HEK293 (cell line): ENCODE measurements around the gene SHC3.
A peak's percentile ranks its signal among the peaks of the same experiment; 100 is the strongest.

Experiments used
- CTCF ChIA-PET: fragments of 350-600 bp; formaldehyde crosslinking; extraction: SDS; loops from one replicate; lab custom pipeline; 2021; ENCODE audit warnings: antibody characterized with exemption; lab: Yijun Ruan, JAX
- POLR2A ChIA-PET: fragments of 300-600 bp; formaldehyde crosslinking; extraction: SDS; loops from one replicate; lab custom pipeline; 2020; ENCODE audit warnings: antibody characterized with exemption, inconsistent platforms; lab: Yijun Ruan, JAX
- H3K27ac ChIP-seq: fragments of 200-500 bp; sonication (Bioruptor generic); 2 replicates; pipeline ENCODE4 v1.5.1; 2014; ENCODE audit warnings: low read depth, low read length, control low read depth, inconsistent platforms; ENCODE audit errors: extremely low read depth
- H3K36me3 ChIP-seq, 2 experiments: fragments of 200-500 bp in 1 of 2; sonication (Bioruptor generic) in 1 of 2; 1 replicate in 1 of 2; 2 replicates in 1 of 2; pipeline ENCODE4 v1.5.1; 2014 to 2017; ENCODE audit warnings: inconsistent platforms in 2 of 2, low read length in 2 of 2; ENCODE audit not compliant: control insufficient read depth in 2 of 2, insufficient read depth in 1 of 2
- H3K4me1 ChIP-seq: fragments of 200-500 bp; sonication (Bioruptor generic); 2 replicates; pipeline ENCODE4 v1.5.1; 2014; ENCODE audit warnings: mild to moderate bottlenecking, low read length, inconsistent platforms; ENCODE audit not compliant: control insufficient read depth, insufficient read depth
- H3K4me3 ChIP-seq: 2 replicates; pipeline ENCODE4 v1.5.1; 2011; ENCODE audit warnings: low read depth, mild to moderate bottlenecking, control low read depth, low read length, moderate library complexity
- H3K9me3 ChIP-seq: fragments of 200-500 bp; sonication (Bioruptor generic); 2 replicates; pipeline ENCODE4 v1.5.1; 2014; ENCODE audit warnings: low read depth, low read length, inconsistent platforms; ENCODE audit not compliant: control insufficient read depth, insufficient read depth
- CTCF ChIP-seq: fragments of 450-650 bp; formaldehyde crosslinking; IDR thresholded peaks from 2 replicates; pipeline ENCODE4 v1.5.1; 2016; ENCODE audit warnings: missing biosample characterization, missing genetic modification characterization
- GLIS1 ChIP-seq: fragments of 450-650 bp; formaldehyde crosslinking; IDR thresholded peaks from 2 replicates; pipeline ENCODE4 v1.5.1; 2016; ENCODE audit warnings: missing biosample characterization, missing genetic modification characterization
- MZF1 ChIP-seq: fragments of 450-650 bp; formaldehyde crosslinking; IDR thresholded peaks from 2 replicates; pipeline ENCODE4 v1.5.1; 2017; ENCODE audit warnings: missing biosample characterization, missing genetic modification characterization, borderline replicate concordance
- PATZ1 ChIP-seq: fragments of 450-650 bp; formaldehyde crosslinking; IDR thresholded peaks from 2 replicates; pipeline ENCODE4 v1.5.1; 2016; ENCODE audit warnings: missing biosample characterization, missing genetic modification characterization
- SP2 ChIP-seq: fragments of 450-650 bp; formaldehyde crosslinking; IDR thresholded peaks from 2 replicates; pipeline ENCODE4 v1.5.1; 2016; ENCODE audit warnings: missing biosample characterization, missing genetic modification characterization
- SP3 ChIP-seq: fragments of 450-650 bp; formaldehyde crosslinking; IDR thresholded peaks from 2 replicates; pipeline ENCODE4 v1.5.1; 2016; ENCODE audit warnings: missing biosample characterization, missing genetic modification characterization
- YY2 ChIP-seq: fragments of 450-650 bp; formaldehyde crosslinking; IDR thresholded peaks from 2 replicates; pipeline ENCODE4 v1.5.1; 2016; ENCODE audit warnings: missing biosample characterization, missing genetic modification characterization
- ZBTB1 ChIP-seq: fragments of 450-650 bp; formaldehyde crosslinking; IDR thresholded peaks from 2 replicates; pipeline ENCODE4 v1.5.1; 2016; ENCODE audit warnings: missing biosample characterization, missing genetic modification characterization
- ZBTB20 ChIP-seq: fragments of 450-650 bp; formaldehyde crosslinking; IDR thresholded peaks from 2 replicates; pipeline ENCODE4 v1.5.1; 2016; ENCODE audit warnings: missing biosample characterization, missing genetic modification characterization
- ZFP3 ChIP-seq: fragments of 450-650 bp; formaldehyde crosslinking; IDR thresholded peaks from 2 replicates; pipeline ENCODE4 v1.5.1; 2016; ENCODE audit warnings: low read depth, missing biosample characterization, missing genetic modification characterization
- ZNF169 ChIP-seq: fragments of 450-650 bp; formaldehyde crosslinking; IDR thresholded peaks from 2 replicates; pipeline ENCODE4 v1.5.1; 2016; ENCODE audit warnings: missing biosample characterization, missing genetic modification characterization
- ZNF175 ChIP-seq: fragments of 450-650 bp; formaldehyde crosslinking; IDR thresholded peaks from 2 replicates; pipeline ENCODE4 v1.5.1; 2016; ENCODE audit warnings: missing biosample characterization, missing genetic modification characterization
- ZNF239 ChIP-seq: fragments of 450-650 bp; formaldehyde crosslinking; IDR thresholded peaks from 2 replicates; pipeline ENCODE4 v1.5.1; 2016; ENCODE audit warnings: missing biosample characterization, missing genetic modification characterization
- ZNF248 ChIP-seq: fragments of 450-650 bp; formaldehyde crosslinking; IDR thresholded peaks from 2 replicates; pipeline ENCODE4 v1.5.1; 2017; ENCODE audit warnings: missing biosample characterization, missing genetic modification characterization
- ZNF341 ChIP-seq: fragments of 450-650 bp; formaldehyde crosslinking; IDR thresholded peaks from 2 replicates; pipeline ENCODE4; 2016; ENCODE audit warnings: low read depth, missing biosample characterization, missing genetic modification characterization
- ZNF692 ChIP-seq: fragments of 450-650 bp; formaldehyde crosslinking; IDR thresholded peaks from 2 replicates; pipeline ENCODE4 v1.5.1; 2016; ENCODE audit warnings: missing biosample characterization, missing genetic modification characterization
- ZNF76 ChIP-seq: fragments of 450-650 bp; formaldehyde crosslinking; IDR thresholded peaks from 2 replicates; pipeline ENCODE4; 2016; ENCODE audit warnings: low read depth, missing biosample characterization, missing genetic modification characterization, borderline replicate concordance
- TF ChIP-seq, protein P1 (sequence below): fragments of 450-650 bp; formaldehyde crosslinking; IDR thresholded peaks from 2 replicates; pipeline ENCODE4 v1.5.1; 2016; ENCODE audit warnings: missing biosample characterization, missing genetic modification characterization
- TF ChIP-seq, protein P2 (sequence below): sonication (generic); formaldehyde crosslinking; IDR thresholded peaks from 2 replicates; pipeline ENCODE4 v1.8.1; 2022; ENCODE audit warnings: mild to moderate bottlenecking, moderate library complexity, missing genetic modification reagents
- TF ChIP-seq, protein P3 (sequence below): fragments of 450-650 bp; formaldehyde crosslinking; optimal IDR thresholded peaks from 2 replicates; pipeline ENCODE3; 2016; ENCODE audit warnings: missing biosample characterization, mild to moderate bottlenecking, missing genetic modification characterization

Gene SHC3

GRCh38 chr9:88991066-88992034 is 187.3 kb downstream of the SHC3 start, which contains the start of gene S1PR3:
TSS of gene S1PR3 (plus strand) at chr9:88991468. CDS start at chr9:89001201, 9,733 bp downstream.
- Histone ChIP-seq H3K4me1 (peaks cover 5% of the 10 kb centered on the region; the same call in 1 of the 2 replicates), H3K27ac (peak within 1 kb of the TSS; percentile 46; the same call in 1 of the 2 replicates), H3K4me3 (peak within 1 kb of the TSS; percentile 74), H3K9me3 (no peaks in the 10 kb centered on the region), H3K36me3 (peaks cover 0 to 7% of the 10 kb centered on the region in 2 experiments; a peak in 1 of 3 replicates)
- CTCF ChIA-PET = interaction anchor here (0.6 to 0.9 kb wide), 3 partner anchors 9 to 330 kb away, joined by 3 to 5 read pairs (median 3); no protein-coding TSS in a partner anchor
- POLR2A ChIA-PET = interaction anchor here (0.6 kb wide), 1 partner anchor 695 kb away, joined by 3 read pairs; no protein-coding TSS in a partner anchor
- peak; percentile 27; the same call in 1 of the 2 replicates for TF ChIP-seq SP3 (tag by site-specific recombination)
- TF ChIP-seq ZNF239 (tag by site-specific recombination) = no peak
- TF ChIP-seq GLIS1 (tag by site-specific recombination) = no peak
- TF ChIP-seq ZNF341 (tag by site-specific recombination) = no peak
- TF ChIP-seq, protein P1, sequence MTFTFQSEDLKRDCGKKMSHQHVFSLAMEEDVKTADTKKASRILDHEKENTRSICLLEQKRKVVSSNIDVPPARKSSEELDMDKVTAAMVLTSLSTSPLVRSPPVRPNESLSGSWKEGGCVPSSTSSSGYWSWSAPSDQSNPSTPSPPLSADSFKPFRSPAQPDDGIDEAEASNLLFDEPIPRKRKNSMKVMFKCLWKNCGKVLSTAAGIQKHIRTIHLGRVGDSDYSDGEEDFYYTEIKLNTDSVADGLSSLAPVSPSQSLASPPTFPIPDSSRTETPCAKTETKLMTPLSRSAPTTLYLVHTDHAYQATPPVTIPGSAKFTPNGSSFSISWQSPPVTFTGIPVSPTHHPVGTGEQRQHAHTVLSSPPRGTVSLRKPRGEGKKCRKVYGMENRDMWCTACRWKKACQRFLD = no peak
- TF ChIP-seq ZNF692 (tag by site-specific recombination) = peak; percentile 35; the same call in 1 of the 2 replicates
- peak; percentile 84 for TF ChIP-seq ZBTB20 (tag by site-specific recombination)
- TF ChIP-seq PATZ1 (tag by site-specific recombination) = 0 out of 2 replicates have a peak, but pooled peaks have one; percentile 15
- peak; percentile 43 for TF ChIP-seq SP2 (tag by site-specific recombination)
- no peak for TF ChIP-seq ZNF248
- TF ChIP-seq, protein P2, sequence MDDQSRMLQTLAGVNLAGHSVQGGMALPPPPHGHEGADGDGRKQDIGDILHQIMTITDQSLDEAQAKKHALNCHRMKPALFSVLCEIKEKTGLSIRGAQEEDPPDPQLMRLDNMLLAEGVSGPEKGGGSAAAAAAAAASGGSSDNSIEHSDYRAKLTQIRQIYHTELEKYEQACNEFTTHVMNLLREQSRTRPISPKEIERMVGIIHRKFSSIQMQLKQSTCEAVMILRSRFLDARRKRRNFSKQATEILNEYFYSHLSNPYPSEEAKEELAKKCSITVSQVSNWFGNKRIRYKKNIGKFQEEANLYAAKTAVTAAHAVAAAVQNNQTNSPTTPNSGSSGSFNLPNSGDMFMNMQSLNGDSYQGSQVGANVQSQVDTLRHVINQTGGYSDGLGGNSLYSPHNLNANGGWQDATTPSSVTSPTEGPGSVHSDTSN = peak; percentile 17; the same call in 1 of the 2 replicates
- TF ChIP-seq, protein P3, sequence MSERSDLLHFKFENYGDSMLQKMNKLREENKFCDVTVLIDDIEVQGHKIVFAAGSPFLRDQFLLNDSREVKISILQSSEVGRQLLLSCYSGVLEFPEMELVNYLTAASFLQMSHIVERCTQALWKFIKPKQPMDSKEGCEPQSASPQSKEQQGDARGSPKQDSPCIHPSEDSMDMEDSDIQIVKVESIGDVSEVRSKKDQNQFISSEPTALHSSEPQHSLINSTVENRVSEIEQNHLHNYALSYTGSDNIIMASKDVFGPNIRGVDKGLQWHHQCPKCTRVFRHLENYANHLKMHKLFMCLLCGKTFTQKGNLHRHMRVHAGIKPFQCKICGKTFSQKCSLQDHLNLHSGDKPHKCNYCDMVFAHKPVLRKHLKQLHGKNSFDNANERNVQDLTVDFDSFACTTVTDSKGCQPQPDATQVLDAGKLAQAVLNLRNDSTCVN = peak; percentile 54
- no peak for TF ChIP-seq ZFP3 (tag by site-specific recombination)
- TF ChIP-seq MZF1 (tag by site-specific recombination) = no peak

GRCh38 chr9:88990729-88991065 is 187.9 kb downstream of the SHC3 start:
- Histone ChIP-seq H3K36me3 (peaks cover 0 to under 1% of the 10 kb centered on the region in 2 experiments; a peak in 1 of 3 replicates), H3K4me1 (peaks cover 5% of the 10 kb centered on the region; the same call in 1 of the 2 replicates), H3K9me3 (no peaks in the 10 kb centered on the region), H3K27ac (no peak overlapping the region), H3K4me3 (peak overlapping the region; percentile 74)
- TF ChIP-seq ZNF76 (tag by site-specific recombination) (no peak), CTCF (tag by site-specific recombination) (0 out of 2 replicates have a peak, but pooled peaks have one; percentile 7), YY2 (no peak), ZNF169 (tag by site-specific recombination) (no peak), ZNF175 (no peak), ZBTB1 (tag by site-specific recombination) (no peak), MZF1 (tag by site-specific recombination) (no peak)
- ChIA-PET POLR2A (interaction anchor here (0.6 kb wide), 1 partner anchor 695 kb away, joined by 3 read pairs; no protein-coding TSS in a partner anchor), CTCF (interaction anchor here (0.6 kb wide), 1 partner anchor 330 kb away, joined by 3 read pairs; no protein-coding TSS in a partner anchor)
